H9 (cell line): ENCODE measurements around the gene ZFPM1. TPM values are rescaled to one million over a fixed set of nuclear protein-coding genes. Genes with fewer than 3 reads are reported as not detected.

Experiments
- DNase-seq: peaks from one replicate; pipeline ENCODE4 v3.0.0-alpha.2; 2017
- H2AFZ ChIP-seq: one replicate; pipeline ENCODE4 v1.6.1; 2013; ENCODE audit warnings: mild to moderate bottlenecking, low read length, control low read depth, moderate library complexity
- H2AK5ac ChIP-seq: 2 replicates; pipeline ENCODE4 v1.6.1; 2013; ENCODE audit warnings: low read length, control low read depth, mixed read lengths; ENCODE audit not compliant: insufficient read length
- H2BK120ac ChIP-seq: one replicate; pipeline ENCODE4 v1.6.1; 2013; ENCODE audit warnings: low read depth, mild to moderate bottlenecking, low read length, control low read depth, inconsistent platforms; ENCODE audit not compliant: poor library complexity, severe bottlenecking
- H2BK12ac ChIP-seq: 2 replicates; pipeline ENCODE4 v1.6.1; 2013; ENCODE audit warnings: low read length, control low read depth, mixed read lengths, low read depth; ENCODE audit not compliant: insufficient read length
- H2BK15ac ChIP-seq: 2 replicates; pipeline ENCODE4 v1.6.1; 2013; ENCODE audit warnings: low read depth, low read length, control low read depth
- H2BK20ac ChIP-seq: one replicate; pipeline ENCODE4 v1.6.1; 2013; ENCODE audit warnings: low read depth, mild to moderate bottlenecking, low read length, control low read depth, inconsistent platforms; ENCODE audit not compliant: poor library complexity, severe bottlenecking
- H2BK5ac ChIP-seq: 2 replicates; pipeline ENCODE4 v1.6.1; 2013; ENCODE audit warnings: low read length, control low read depth, mixed read lengths; ENCODE audit not compliant: insufficient read length
- H3K14ac ChIP-seq: 2 replicates; pipeline ENCODE4 v1.6.1; 2013; ENCODE audit warnings: low read length, control low read depth; ENCODE audit not compliant: insufficient read depth
- H3K18ac ChIP-seq: 2 replicates; pipeline ENCODE4 v1.6.1; 2013; ENCODE audit warnings: low read depth, mild to moderate bottlenecking, mixed read lengths, low read length, control low read depth; ENCODE audit not compliant: insufficient read length
- H3K23ac ChIP-seq: 2 replicates; pipeline ENCODE4 v1.6.1; 2013; ENCODE audit warnings: low read length, control low read depth, mixed read lengths, low read depth; ENCODE audit not compliant: insufficient read length
- H3K23me2 ChIP-seq: 2 replicates; pipeline ENCODE4 v1.6.1; 2013; ENCODE audit warnings: low read depth, mild to moderate bottlenecking, mixed read lengths, low read length, control low read depth; ENCODE audit not compliant: insufficient read length, poor library complexity, severe bottlenecking
- H3K27ac ChIP-seq: 2 replicates; pipeline ENCODE4 v1.5.1; 2013; ENCODE audit warnings: low read length, control low read depth, mixed read lengths, low read depth; ENCODE audit not compliant: insufficient read length
- H3K27me3 ChIP-seq: 2 replicates; pipeline ENCODE4 v1.6.1; 2013; ENCODE audit warnings: low read length, control low read depth, inconsistent platforms; ENCODE audit not compliant: insufficient read depth
- H3K4ac ChIP-seq: 2 replicates; pipeline ENCODE4 v1.6.1; 2013; ENCODE audit warnings: low read depth, mild to moderate bottlenecking, control low read depth, inconsistent platforms, low read length, moderate library complexity
- H3K4me1 ChIP-seq: 2 replicates; pipeline ENCODE4 v1.6.1; 2013; ENCODE audit warnings: low read length, control low read depth, inconsistent platforms; ENCODE audit not compliant: insufficient read depth
- H3K4me2 ChIP-seq: 2 replicates; pipeline ENCODE4 v1.6.1; 2013; ENCODE audit warnings: low read length, control low read depth, mixed read lengths; ENCODE audit not compliant: insufficient read length, insufficient read depth
- H3K56ac ChIP-seq: 2 replicates; pipeline ENCODE4 v1.6.1; 2013; ENCODE audit warnings: low read depth, mild to moderate bottlenecking, mixed read lengths, low read length, control low read depth; ENCODE audit not compliant: insufficient read length
- H3K79me1 ChIP-seq: 2 replicates; pipeline ENCODE4 v1.6.1; 2013; ENCODE audit warnings: low read depth, mild to moderate bottlenecking, moderate library complexity, low read length, control low read depth, inconsistent platforms; ENCODE audit not compliant: insufficient read depth, poor library complexity, severe bottlenecking
- H3K79me2 ChIP-seq: 2 replicates; pipeline ENCODE4 v1.6.1; 2013; ENCODE audit warnings: low read length, control low read depth, inconsistent platforms; ENCODE audit not compliant: insufficient read depth
- H3K9ac ChIP-seq: 2 replicates; pipeline ENCODE4 v1.6.1; 2013; ENCODE audit warnings: low read length, control low read depth, mixed read lengths; ENCODE audit not compliant: insufficient read length; ENCODE audit errors: extremely low read depth
- H3K9me3 ChIP-seq: one replicate; pipeline ENCODE4 v1.6.1; 2013; ENCODE audit warnings: low read depth, low read length, inconsistent platforms; ENCODE audit not compliant: control insufficient read depth
- H3T11ph ChIP-seq: one replicate; pipeline ENCODE4 v1.6.1; 2013; ENCODE audit warnings: mild to moderate bottlenecking, low read length, control low read depth, inconsistent platforms
- H4K20me1 ChIP-seq: one replicate; pipeline ENCODE4 v1.6.1; 2013; ENCODE audit not compliant: control insufficient read depth, insufficient read length, insufficient read depth
- H4K5ac ChIP-seq: 2 replicates; pipeline ENCODE4 v1.6.1; 2013; ENCODE audit warnings: low read depth, mild to moderate bottlenecking, mixed read lengths, low read length, control low read depth; ENCODE audit not compliant: insufficient read length
- H4K8ac ChIP-seq: replicated peaks from 2 replicates; pipeline ENCODE4 v1.6.1; 2013; ENCODE audit warnings: low read length, control low read depth, mixed read lengths, low read depth; ENCODE audit not compliant: insufficient read length
- H4K91ac ChIP-seq: 2 replicates; pipeline ENCODE4 v1.6.1; 2013; ENCODE audit warnings: low read depth, mild to moderate bottlenecking, moderate library complexity, mixed read lengths, low read length, control low read depth; ENCODE audit not compliant: insufficient read length
- H3K27ac Mint-ChIP-seq, 3 experiments: 2 replicates in 2 of 3; 3 replicates in 1 of 3; pipeline ENCODE4 v1.8.0; 2020 to 2021; ENCODE audit warnings: mixed read lengths in 3 of 3, mild to moderate bottlenecking in 1 of 3, moderate library complexity in 1 of 3
- H3K27me3 Mint-ChIP-seq: 2 replicates; pipeline ENCODE4 v1.8.0; 2021; ENCODE audit warnings: low read depth, mild to moderate bottlenecking, moderate library complexity, mixed read lengths
- H3K36me3 Mint-ChIP-seq, 3 experiments: 2 replicates in 2 of 3; 3 replicates in 1 of 3; pipeline ENCODE4 v1.8.0; 2020 to 2021; ENCODE audit warnings: low read depth in 3 of 3, mixed read lengths in 3 of 3; ENCODE audit not compliant: insufficient read depth in 1 of 3
- H3K4me1 Mint-ChIP-seq, 2 experiments: 2 replicates each; pipeline ENCODE4 v1.8.0; 2020; ENCODE audit warnings: mixed read lengths in 2 of 2
- H3K4me3 Mint-ChIP-seq, 2 experiments: 2 replicates in 1 of 2; 3 replicates in 1 of 2; pipeline ENCODE4 v1.8.0; 2020 to 2021; ENCODE audit warnings: mild to moderate bottlenecking in 2 of 2, mixed read lengths in 2 of 2, moderate library complexity in 1 of 2
- H3K9me3 Mint-ChIP-seq, 2 experiments: 2 replicates in 1 of 2; 3 replicates in 1 of 2; pipeline ENCODE4 v1.8.0; 2020; ENCODE audit warnings: mild to moderate bottlenecking in 2 of 2, mixed read lengths in 2 of 2, moderate library complexity in 1 of 2
- WGBS: extraction: QIAGEN DNeasy Blood & Tissue Kit; methylation state at CpG from one replicate; pipeline ENCODE4 v1.1.7; 2013; ENCODE audit warnings: missing lambda C conversion rate, low lambda C conversion rate, mixed read lengths; ENCODE audit not compliant: insufficient read length; ENCODE audit errors: extremely low coverage; 5-methylcytosine and 5-hydroxymethylcytosine counted together
- total RNA-seq: library from RNA; stranded (reverse); gene quantifications from 2 replicates; pipeline ENCODE4 v1.2.1, GENCODE V29; 2021
- TF ChIP-seq, protein P1 (sequence below): fragments of 200-600 bp; sonication (generic); conservative IDR thresholded peaks from 3 replicates; pipeline ENCODE4 v1.8.0; 2021; ENCODE audit warnings: antibody characterized with exemption, mild to moderate bottlenecking

Gene ZFPM1
- total RNA-seq, 1 experiment from 2014 or later: 3.6 TPM

DNA sequence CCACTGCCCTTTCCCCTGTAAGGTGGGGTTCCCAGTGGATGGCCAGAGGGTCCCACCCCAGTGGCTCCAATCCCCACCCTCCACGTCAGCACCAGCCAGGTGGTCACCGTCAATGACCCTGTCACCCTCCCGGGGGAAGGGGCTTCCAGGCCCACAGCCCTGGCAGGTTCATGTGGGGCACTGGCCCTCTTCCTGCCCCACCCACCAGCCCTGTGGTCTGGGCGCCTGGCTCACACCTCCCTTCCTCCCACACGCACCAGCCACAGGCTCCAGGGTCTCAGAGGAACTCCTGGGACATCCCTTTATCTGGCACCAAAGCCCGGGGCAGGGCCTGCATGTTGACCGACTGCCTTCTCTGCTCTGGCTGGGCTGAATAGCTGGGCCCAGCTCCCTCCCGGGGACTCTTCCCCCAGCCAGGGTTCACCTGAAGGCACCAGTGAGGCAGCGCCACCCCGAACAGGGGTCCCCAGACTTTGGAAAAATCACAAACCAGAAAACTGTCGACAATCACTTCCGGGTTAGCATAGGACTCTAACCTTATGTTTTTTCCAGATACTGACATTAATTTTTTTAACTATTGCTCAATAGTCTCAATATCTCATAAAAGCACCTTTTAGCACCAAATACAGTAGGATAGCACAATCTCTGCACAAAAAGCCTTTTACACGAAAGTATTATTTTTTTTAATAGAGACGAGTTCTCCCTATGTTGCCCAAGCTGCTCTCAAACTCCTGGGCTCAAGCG lies 95.2 kb downstream of the ZFPM1 start:
- Histone ChIP-seq H3K4me1 (no peaks in the 10 kb centered on the region), H3K9me3 (no peaks in the 10 kb centered on the region), H3K23ac (no peak overlapping the region), H3K23me2 (no peaks in the 10 kb centered on the region), H4K8ac (no peak overlapping the region), H3K18ac (no peak overlapping the region), H3K79me1 (no peaks in the 10 kb centered on the region), H3K4me2 (no peak overlapping the region), H2BK120ac (no peak overlapping the region), H4K91ac (no peak overlapping the region), H3K9ac (no peak overlapping the region), H2AFZ (no peak overlapping the region), H2BK5ac (no peak overlapping the region), H2BK20ac (no peak overlapping the region), H3K14ac (no peak overlapping the region), H4K20me1 (no peaks in the 10 kb centered on the region), H3T11ph (no peak overlapping the region), H3K27me3 (no peaks in the 10 kb centered on the region; the same call in 1 of the 2 replicates), H2AK5ac (no peak overlapping the region), H3K27ac (no peak overlapping the region), H2BK12ac (no peak overlapping the region), H2BK15ac (no peak overlapping the region), H3K4ac (no peak overlapping the region), H3K79me2 (no peaks in the 10 kb centered on the region), H3K56ac (no peak overlapping the region), H4K5ac (no peak overlapping the region)
- no peak for DNase-seq
- TF ChIP-seq, protein P1, sequence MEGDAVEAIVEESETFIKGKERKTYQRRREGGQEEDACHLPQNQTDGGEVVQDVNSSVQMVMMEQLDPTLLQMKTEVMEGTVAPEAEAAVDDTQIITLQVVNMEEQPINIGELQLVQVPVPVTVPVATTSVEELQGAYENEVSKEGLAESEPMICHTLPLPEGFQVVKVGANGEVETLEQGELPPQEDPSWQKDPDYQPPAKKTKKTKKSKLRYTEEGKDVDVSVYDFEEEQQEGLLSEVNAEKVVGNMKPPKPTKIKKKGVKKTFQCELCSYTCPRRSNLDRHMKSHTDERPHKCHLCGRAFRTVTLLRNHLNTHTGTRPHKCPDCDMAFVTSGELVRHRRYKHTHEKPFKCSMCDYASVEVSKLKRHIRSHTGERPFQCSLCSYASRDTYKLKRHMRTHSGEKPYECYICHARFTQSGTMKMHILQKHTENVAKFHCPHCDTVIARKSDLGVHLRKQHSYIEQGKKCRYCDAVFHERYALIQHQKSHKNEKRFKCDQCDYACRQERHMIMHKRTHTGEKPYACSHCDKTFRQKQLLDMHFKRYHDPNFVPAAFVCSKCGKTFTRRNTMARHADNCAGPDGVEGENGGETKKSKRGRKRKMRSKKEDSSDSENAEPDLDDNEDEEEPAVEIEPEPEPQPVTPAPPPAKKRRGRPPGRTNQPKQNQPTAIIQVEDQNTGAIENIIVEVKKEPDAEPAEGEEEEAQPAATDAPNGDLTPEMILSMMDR: no peak
- Mint-ChIP-seq H3K4me1 (peaks cover 4 to 18% of the 10 kb centered on the region in 2 experiments; a peak in 3 of 4 replicates), H3K4me3 (no peak overlapping the region), H3K36me3 (peaks cover under 1 to 4% (median 4%) of the 10 kb centered on the region in 3 experiments; a peak in 4 of 7 replicates), H3K27ac (no peak overlapping the region), H3K27me3 (peaks cover 49% of the 10 kb centered on the region), H3K9me3 (peaks cover 8 to 10% of the 10 kb centered on the region in 2 experiments)
- WGBS: no CpG with 5 or more reads among the region's 15 CpGs
